Measurements from ENCODE around the gene PKM. TPM values are rescaled to one million over a fixed set of nuclear protein-coding genes. Genes with fewer than 3 reads are reported as not detected.

PKM gene
- total RNA-seq, 4 donors from 2014 or later: 259 to 431 (median 291) TPM

DNA sequence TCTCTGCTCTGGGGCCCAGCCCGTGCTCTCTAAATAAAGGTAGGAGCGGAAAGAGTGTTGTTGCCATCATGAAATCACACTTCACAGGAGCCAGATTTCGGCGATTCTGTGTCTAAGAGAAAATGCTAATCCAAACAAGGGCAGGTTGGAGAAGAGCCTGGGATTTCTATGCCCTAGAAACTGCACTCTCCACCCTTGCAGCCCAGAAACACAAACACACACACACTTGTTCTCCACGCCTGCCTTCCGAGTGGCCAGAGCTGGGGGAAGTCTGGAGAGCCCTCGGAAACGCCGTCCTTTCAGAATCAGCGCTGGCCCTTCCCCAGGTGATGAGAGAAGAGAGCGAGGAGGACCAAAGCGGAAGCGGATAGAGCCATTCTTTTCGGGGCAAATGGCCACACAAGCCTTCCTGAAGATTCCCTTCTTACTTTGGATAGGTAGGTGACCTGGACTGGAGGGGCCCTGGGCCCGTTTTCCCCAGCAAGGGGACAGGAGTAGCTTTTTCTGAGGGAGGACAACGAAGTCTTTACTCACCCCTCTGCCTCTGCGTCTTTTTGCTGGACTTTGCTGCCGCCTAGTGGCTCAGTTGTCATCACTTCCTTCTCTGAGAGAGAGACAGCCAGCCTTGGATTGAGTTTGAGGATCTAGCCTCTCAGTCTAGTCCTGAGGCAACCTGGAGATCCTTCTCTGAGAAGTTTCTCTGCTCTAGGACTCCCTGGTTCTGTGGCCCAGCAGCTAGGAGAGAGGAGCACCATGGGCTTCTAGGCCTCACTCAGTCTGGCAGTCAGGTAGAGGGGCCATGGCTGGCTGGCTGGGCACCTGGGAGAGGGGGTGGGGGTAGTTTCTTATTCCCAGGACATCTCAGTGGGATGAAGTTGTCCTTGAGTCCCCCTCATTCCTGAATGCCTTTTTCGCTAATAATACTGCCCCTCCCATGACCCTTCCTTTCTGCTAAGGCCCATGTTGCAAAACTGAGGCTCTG is 75.1 kb downstream of the PKM start:
- peak; percentile 93 for DNase-seq
- 9 to 10% methylated on average over 4 to 19 of the region's 19 CpGs for WGBS, 2 donors (ENCODE audit: low coverage in 1 of 2)
- H3K27me3 ChIP-seq: no peaks in the 10 kb centered on the region
- intact Hi-C loops (cut with DNase I; ENCODE audit: low total_unique reads) (loop anchor here (10.0 kb wide), 1 partner anchor 411 kb away; no protein-coding TSS in a partner anchor), in situ Hi-C loops (cut with MboI; ENCODE audit: low pct_ligation_motif_present in 1 of 4, low pct_unique_long_range_greater_than_20kb in 1 of 4, low sequenced_read_pairs in 3 of 4) (loop anchor here (10.0 to 25.0 kb wide), 6 partner anchors 269 to 694 kb away; partner anchors contain the start of gene NR2E3 (in 1 of the 4))
- peak overlapping the region; percentile 23 to 63 (median 43) for H3K4me3 ChIP-seq
- peaks cover 0 to 31% (median 10%) of the 10 kb centered on the region in 4 donors for H3K4me1 ChIP-seq
- TF ChIP-seq EP300 (IDR thresholded peaks at IDR 0.05; ENCODE audit: low read depth) (no peak), POLR2A (IDR thresholded peaks at IDR 0.05) (no peak), POLR2AphosphoS5 (IDR thresholded peaks at IDR 0.05) (no peak), CTCF (IDR thresholded peaks at IDR 0.05) (peak; percentile 76 to 95 (median 79))
- no peaks in the 10 kb centered on the region for H3K9me3 ChIP-seq
- H3K36me3 ChIP-seq: no peaks in the 10 kb centered on the region
- H3K27ac ChIP-seq: peak overlapping the region; percentile 80 to 83 (median 81)

GRCh38 chr15:72155003-72155621 is 75.9 kb downstream of the PKM start:
- Histone ChIP-seq H3K27ac (peak overlapping the region; percentile 80 to 83 (median 81)), H3K9me3 (no peaks in the 10 kb centered on the region), H3K4me1 (peaks cover 0 to 31% (median 10%) of the 10 kb centered on the region in 4 donors), H3K27me3 (no peaks in the 10 kb centered on the region), H3K4me3 (peak overlapping the region; percentile 23 to 63 (median 43)), H3K36me3 (no peaks in the 10 kb centered on the region)
- 43% methylated on average over 14 of the region's 14 CpGs; no CpG with 5 or more reads in 1 of the 2 donors for WGBS, 2 donors (ENCODE audit: low coverage in 1 of 2)
- peak; percentile 86 for DNase-seq
- intact Hi-C loops (cut with DNase I; ENCODE audit: low total_unique reads) (loop anchor here (10.0 kb wide), 1 partner anchor 410 kb away; no protein-coding TSS in a partner anchor), in situ Hi-C loops (cut with MboI; ENCODE audit: low pct_ligation_motif_present in 1 of 4, low pct_unique_long_range_greater_than_20kb in 1 of 4, low sequenced_read_pairs in 3 of 4) (loop anchor here (10.0 to 25.0 kb wide), 6 partner anchors 268 to 693 kb away; partner anchors contain the start of gene NR2E3 (in 1 of the 4))
- TF ChIP-seq POLR2AphosphoS5 (IDR thresholded peaks at IDR 0.05) (peak; percentile 54 to 69 (median 63)), EP300 (IDR thresholded peaks at IDR 0.05; ENCODE audit: low read depth) (no peak), POLR2A (IDR thresholded peaks at IDR 0.05) (peak; percentile 57), CTCF (IDR thresholded peaks at IDR 0.05) (no peak)

DNA sequence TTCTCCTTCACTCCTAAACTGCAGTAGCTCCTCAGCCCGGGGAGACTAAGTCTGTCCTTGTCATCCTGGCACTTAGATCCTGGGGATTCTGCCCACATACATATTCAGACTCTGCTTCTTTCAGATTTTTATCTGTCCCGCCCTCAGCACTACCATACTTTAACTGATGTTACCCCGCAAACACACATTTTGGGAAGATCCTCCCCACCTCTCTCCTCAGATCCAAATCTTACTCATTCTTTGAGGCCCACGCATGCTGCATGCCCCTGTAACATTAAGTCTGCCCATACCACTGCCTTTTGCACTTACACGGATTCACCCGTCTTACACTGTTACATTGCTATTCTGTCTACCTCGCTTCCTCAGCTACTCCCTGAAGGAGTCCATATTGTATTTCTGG is 76.7 kb downstream of the PKM start:
- no peaks in the 10 kb centered on the region for H3K36me3 ChIP-seq
- no peak overlapping the region for H3K4me3 ChIP-seq
- no peak for DNase-seq
- no peaks in the 10 kb centered on the region for H3K9me3 ChIP-seq
- in situ Hi-C loops (cut with MboI; ENCODE audit: low pct_ligation_motif_present in 1 of 4, low pct_unique_long_range_greater_than_20kb in 1 of 4, low sequenced_read_pairs in 3 of 4): loop anchor here (10.0 to 25.0 kb wide), 6 partner anchors 267 to 692 kb away; partner anchors contain the start of gene NR2E3 (in 1 of the 4)
- 83 to 92% methylated on average over 7 of the region's 7 CpGs for WGBS, 2 donors (ENCODE audit: low coverage in 1 of 2)
- H3K27me3 ChIP-seq: no peaks in the 10 kb centered on the region
- H3K27ac ChIP-seq: peak overlapping the region; percentile 80 to 83 (median 81)
- intact Hi-C loops (cut with DNase I; ENCODE audit: low total_unique reads): loop anchor here (10.0 kb wide), 1 partner anchor 410 kb away; no protein-coding TSS in a partner anchor
- TF ChIP-seq EP300 (IDR thresholded peaks at IDR 0.05; ENCODE audit: low read depth) (no peak), CTCF (IDR thresholded peaks at IDR 0.05) (no peak), POLR2AphosphoS5 (IDR thresholded peaks at IDR 0.05) (no peak), POLR2A (IDR thresholded peaks at IDR 0.05) (no peak)
- peaks cover 0 to 31% (median 10%) of the 10 kb centered on the region in 4 donors for H3K4me1 ChIP-seq

Data from transverse colon (tissue), 4 donors.